GM06990 (cell line): Measurements from ENCODE around the gene HSPA14.

ENCODE experiments used
- DNase-seq: peaks from one replicate; pipeline ENCODE4 v3.0.0-alpha.2; 2011; ENCODE audit not compliant: insufficient read length; ENCODE audit errors: extremely low read depth
- H3K27me3 ChIP-seq: replicated peaks from 2 replicates; pipeline ENCODE4 v1.6.0; 2011; ENCODE audit warnings: low read length; ENCODE audit not compliant: control insufficient read depth, insufficient read depth
- H3K36me3 ChIP-seq: 2 replicates; pipeline ENCODE4 v1.5.1; 2011; ENCODE audit warnings: low read length; ENCODE audit not compliant: control insufficient read depth, insufficient read depth
- H3K4me3 ChIP-seq: replicated peaks from 2 replicates; pipeline ENCODE4 v1.5.1; 2011; ENCODE audit warnings: low read depth, mild to moderate bottlenecking, control low read depth, low read length
- TF ChIP-seq, protein P1 (sequence below): IDR thresholded peaks from 2 replicates; pipeline ENCODE4 v1.5.1; 2011; ENCODE audit warnings: low read length, control low read depth, mild to moderate bottlenecking, inconsistent platforms; ENCODE audit not compliant: insufficient read depth, poor library complexity, severe bottlenecking

HSPA14 gene

GRCh38 chr10:14840178-14840577 is 2.1 kb downstream of the HSPA14 start:
- H3K4me3 ChIP-seq = no peak overlapping the region
- peaks cover 21% of the 10 kb centered on the region for H3K36me3 ChIP-seq
- TF ChIP-seq, protein P1, sequence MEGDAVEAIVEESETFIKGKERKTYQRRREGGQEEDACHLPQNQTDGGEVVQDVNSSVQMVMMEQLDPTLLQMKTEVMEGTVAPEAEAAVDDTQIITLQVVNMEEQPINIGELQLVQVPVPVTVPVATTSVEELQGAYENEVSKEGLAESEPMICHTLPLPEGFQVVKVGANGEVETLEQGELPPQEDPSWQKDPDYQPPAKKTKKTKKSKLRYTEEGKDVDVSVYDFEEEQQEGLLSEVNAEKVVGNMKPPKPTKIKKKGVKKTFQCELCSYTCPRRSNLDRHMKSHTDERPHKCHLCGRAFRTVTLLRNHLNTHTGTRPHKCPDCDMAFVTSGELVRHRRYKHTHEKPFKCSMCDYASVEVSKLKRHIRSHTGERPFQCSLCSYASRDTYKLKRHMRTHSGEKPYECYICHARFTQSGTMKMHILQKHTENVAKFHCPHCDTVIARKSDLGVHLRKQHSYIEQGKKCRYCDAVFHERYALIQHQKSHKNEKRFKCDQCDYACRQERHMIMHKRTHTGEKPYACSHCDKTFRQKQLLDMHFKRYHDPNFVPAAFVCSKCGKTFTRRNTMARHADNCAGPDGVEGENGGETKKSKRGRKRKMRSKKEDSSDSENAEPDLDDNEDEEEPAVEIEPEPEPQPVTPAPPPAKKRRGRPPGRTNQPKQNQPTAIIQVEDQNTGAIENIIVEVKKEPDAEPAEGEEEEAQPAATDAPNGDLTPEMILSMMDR = no peak
- no peaks in the 10 kb centered on the region for H3K27me3 ChIP-seq
- no peak for DNase-seq

DNA sequence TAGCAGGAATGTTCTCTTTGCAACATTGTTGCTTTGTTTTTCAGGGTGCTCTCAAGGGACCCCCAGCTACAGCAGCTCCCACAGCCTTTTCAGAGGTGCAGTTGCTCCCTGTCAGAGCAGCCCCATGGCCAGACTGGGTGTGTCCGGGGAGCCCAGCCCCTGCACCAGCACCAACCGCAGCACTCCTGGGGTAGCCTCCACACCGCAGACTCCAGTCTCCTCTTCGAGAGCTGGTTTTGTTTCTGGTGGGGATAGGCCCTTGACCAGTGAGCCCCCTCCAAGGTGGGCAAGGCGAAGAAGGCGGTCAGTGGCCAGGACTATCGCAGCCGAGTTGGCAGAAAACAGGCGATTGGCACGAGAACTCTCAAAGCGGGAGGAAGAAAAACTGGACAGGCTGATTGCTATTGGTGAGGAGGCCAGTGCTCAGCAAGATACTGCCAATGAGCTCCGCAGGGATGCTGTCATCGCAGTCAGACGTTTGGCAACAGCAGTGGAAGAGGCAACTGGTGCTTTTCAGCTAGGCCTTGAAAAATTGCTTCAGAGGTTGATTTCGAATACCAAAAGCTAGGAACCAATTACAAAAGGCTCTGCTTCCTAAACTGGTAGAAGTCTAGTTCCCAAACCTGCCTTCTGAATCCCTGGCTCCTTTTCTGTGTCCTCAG is 5.4 kb downstream of the HSPA14 start:
- peaks cover 21% of the 10 kb centered on the region for H3K36me3 ChIP-seq

GRCh38 chr10:14844948-14845347 is 6.8 kb downstream of the HSPA14 start:
- no peak for DNase-seq
- TF ChIP-seq, protein P1 = no peak
- Histone ChIP-seq H3K27me3 (no peaks in the 10 kb centered on the region), H3K4me3 (no peak overlapping the region), H3K36me3 (peaks cover 21% of the 10 kb centered on the region)

More for the DNA sequence above, 5.4 kb downstream of the HSPA14 start:
- H3K27me3 ChIP-seq = no peaks in the 10 kb centered on the region
- H3K4me3 ChIP-seq = no peak overlapping the region
- no peak for DNase-seq
- TF ChIP-seq, protein P1 = no peak

DNA sequence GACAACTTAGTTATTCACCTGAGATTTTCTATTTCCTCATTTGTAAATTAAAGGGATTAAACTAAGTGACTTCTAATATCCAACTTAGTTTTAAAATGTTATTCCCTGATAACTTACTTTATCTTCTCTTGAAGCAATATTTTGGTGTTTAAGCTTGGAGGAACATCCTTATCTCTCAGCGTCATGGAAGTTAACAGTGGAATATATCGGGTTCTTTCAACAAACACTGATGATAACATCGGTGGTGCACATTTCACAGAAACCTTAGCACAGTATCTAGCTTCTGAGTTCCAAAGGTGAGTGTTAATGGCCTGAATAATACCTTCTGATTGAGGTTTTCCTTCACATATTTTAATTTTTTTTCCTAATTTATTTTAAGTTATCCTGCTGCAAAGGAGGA is 14.1 kb downstream of the HSPA14 start:
- no peaks in the 10 kb centered on the region for H3K27me3 ChIP-seq
- TF ChIP-seq, protein P1 = no peak
- H3K4me3 ChIP-seq = no peak overlapping the region
- peaks cover 3% of the 10 kb centered on the region; the same call in 1 of the 2 replicates for H3K36me3 ChIP-seq
- no peak for DNase-seq

DNA sequence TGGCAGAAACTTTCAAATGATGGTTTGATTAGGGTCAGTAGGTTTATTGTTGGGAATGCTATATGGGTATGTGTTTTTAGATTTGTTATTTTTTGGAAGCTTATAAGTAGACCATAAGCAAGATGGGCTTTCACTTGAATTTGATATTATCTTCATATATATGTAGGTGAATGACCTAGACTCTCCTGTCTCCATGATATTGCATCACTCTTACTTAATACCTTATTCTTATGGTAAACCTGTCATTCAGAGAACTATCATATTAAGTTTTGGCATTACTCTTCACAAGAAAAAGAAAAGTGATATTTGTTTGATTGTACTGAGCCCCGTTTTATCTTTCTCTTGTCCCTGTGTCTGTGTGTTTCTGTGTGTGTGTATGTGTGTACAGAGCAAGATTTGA is 17.3 kb downstream of the HSPA14 start:
- no peak for DNase-seq
- TF ChIP-seq, protein P1 = no peak
- Histone ChIP-seq H3K27me3 (no peaks in the 10 kb centered on the region), H3K4me3 (no peak overlapping the region), H3K36me3 (peaks cover 6% of the 10 kb centered on the region; the same call in 1 of the 2 replicates)
